ENCODE measurements around the gene PCDHGA4. TPM values are rescaled to one million over a fixed set of nuclear protein-coding genes. Genes with fewer than 3 reads are reported as not detected.

The PCDHGA4 gene
- total RNA-seq: 5.0 and 6.1 TPM in 2 replicates

DNA sequence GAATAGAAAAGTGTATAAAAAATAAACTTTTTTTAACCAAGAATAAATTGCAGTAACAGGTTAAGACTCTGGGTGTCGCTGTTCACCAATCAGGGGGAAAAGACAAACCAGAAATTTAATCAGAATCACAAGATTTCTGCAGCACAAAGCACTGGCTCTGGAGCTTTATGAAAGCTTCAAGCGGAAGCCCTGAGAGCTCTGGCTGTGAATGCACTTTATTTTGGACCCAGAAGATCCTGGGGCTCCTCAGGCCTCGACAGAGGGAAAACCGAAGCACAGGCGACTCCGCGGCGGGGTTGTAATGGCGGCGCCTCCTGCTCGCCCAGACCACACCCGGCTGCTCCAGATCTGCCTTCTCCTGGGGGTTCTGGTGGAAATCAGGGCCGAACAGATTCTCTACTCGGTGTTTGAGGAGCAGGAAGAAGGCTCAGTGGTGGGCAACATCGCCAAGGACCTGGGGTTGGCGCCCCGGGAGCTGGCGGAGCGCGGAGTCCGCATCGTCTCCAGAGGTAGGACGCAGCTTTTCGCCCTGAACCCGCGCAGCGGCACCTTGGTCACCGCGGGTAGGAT lies at the start of gene PCDHGA4:
TSS of gene PCDHGA4 (plus strand) at position 122 of the 570 bp plus-strand sequence. CDS start at position 209, 87 bp downstream.

DNA sequence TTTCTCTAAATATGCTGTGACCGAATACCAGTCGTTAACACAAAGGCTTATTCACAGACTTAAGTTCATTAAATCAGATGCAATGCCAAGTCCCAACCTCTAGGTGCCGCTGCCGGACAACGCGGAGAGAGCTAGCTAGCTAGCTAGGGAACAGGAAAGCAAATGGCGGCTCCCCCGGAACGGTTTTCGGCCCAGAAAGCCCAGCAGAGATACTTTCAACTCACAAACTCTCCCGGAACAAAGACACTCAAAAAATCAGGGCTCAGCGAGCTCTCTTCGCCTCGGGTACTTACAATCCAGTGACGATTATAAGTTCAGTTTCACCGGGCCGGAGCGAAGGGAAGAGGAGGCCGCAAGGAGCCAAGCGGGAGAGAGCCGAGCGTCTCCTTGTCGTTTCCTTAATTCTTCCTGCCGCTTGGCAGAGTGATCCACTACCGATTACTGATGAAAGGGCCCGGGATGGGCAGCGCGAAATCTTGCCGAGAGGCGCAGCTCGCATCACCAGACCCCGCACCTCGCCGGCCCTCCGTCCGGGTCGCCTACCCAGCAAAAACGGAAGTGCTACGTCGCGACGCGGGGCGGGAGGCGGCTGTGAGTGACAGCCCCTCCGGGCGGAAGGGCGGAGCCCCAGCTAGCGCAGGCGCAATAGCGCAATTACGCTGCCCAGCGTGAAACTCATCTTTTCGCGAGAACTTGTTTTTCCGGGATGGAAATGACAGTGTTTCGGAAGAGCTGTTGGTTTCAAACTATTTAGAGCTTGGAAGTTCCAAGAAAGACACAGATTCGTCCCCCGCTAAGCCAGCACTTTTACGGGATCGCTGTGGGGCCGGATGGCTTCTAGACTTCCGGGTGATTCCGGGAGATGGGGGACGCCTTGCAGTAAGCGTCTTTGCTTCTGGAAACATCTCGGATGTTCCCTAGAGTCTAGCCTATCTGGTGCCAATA lies 34.3 kb upstream of the PCDHGA4 start, which contains the start of gene TAF7:
TSS of gene TAF7 (minus strand) at position 560 of the 945 bp plus-strand sequence. CDS start 740 bp downstream, outside the sequence.

DNA sequence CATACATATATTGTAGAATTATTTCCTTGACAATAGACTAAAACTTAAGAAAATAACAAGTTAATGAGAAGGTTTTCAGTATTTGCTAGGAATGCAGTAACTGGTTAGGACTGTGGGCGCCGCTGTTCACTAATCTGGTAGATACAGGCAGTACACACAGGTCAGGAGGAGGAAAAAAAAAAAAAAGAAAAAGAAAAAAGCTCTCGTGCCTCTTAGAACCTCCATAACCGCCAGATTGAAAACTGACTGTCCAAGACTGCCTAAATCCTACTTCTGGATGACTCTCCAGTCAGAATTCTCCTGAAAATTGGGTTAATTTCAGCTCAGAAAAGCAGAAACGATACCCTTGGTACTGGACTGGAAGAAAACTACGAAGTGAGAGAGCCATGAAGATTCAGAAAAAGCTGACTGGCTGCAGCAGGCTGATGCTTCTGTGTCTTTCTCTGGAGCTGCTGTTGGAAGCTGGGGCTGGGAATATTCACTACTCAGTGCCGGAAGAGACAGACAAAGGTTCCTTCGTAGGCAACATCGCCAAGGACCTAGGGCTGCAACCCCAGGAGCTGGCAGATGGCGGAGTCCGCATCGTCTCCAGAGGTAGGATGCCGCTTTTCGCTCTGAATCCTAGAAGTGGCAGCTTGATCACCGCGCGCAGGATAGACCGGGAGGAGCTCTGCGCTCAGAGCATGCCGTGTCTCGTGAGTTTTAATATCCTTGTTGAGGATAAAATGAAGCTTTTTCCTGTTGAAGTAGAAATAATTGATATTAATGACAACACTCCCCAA lies 24.3 kb upstream of the PCDHGA4 start, which contains the start of gene PCDHGA1:
TSS of gene PCDHGA1 (plus strand) at position 216 of the 782 bp plus-strand sequence.

DNA sequence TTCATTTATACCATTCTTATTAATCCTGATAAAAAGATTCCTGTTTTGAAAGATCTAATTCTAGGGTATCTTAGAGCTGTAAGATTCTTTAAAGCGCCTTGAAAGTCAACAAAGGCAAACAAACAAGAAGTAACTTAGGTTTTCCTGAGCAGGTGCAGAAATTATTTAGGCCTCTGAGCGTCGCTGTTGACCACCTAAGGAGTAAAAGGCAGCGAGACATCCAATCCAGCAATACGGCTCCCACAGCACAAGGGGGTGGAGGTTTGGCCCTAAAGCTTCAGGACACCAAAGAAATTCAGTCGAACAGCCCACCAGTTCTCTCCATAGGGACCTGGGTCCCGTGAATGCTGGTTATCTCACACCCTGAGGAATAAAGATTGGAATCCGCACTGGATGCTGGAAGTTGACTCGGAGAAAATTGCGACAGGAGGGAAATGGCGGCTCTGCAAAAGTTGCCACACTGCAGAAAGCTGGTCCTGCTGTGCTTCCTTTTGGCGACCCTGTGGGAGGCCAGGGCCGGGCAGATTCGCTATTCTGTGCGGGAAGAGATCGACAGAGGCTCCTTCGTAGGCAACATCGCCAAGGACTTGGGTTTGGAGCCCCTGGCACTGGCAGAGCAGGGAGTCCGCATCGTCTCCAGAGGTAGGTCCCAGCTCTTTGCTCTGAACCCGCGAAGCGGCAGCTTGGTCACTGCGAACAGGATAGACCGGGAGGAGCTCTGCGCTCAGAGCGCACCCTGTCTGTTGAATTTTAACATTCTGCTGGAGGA lies 16.1 kb upstream of the PCDHGA4 start, which contains the start of gene PCDHGA2:
TSS of gene PCDHGA2 (plus strand) at position 223 of the 769 bp plus-strand sequence.

DNA sequence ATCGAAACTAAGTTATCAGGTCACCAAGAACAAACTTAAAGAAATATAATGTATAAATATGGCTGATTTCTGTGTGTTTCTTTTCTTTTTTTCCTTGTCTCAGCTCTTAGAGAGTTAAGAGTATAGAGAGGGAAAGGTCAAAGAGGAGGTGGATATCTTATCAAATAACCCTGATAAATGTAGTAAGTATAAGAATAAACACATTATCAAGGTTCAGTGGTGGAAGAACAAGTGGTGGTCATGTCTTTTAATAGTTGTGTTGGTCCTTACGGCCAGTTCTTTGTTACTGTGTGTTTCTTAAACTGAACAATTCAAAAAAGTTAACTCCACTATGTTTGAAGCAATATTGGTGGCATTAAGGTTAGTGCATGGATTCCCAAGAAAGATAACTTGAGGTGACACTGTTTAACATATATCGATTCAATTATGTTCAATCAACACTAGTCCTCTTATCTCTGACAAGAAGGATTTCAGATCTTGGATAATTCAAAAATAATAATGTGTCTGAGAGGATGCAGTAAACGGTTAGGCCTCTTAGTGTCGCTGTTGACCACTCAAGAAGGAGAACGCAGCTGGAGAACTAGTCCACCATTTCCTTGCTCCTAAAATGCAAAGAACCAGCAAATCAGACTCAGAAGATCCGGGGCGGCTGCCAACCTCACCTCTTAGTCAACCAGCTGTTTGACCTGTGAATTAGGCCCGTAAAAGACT lies 11.4 kb upstream of the PCDHGA4 start, which contains the start of gene PCDHGA3:
TSS of gene PCDHGA3 (plus strand) at position 588 of the 711 bp plus-strand sequence. CDS start 205 bp downstream, outside the sequence.

DNA sequence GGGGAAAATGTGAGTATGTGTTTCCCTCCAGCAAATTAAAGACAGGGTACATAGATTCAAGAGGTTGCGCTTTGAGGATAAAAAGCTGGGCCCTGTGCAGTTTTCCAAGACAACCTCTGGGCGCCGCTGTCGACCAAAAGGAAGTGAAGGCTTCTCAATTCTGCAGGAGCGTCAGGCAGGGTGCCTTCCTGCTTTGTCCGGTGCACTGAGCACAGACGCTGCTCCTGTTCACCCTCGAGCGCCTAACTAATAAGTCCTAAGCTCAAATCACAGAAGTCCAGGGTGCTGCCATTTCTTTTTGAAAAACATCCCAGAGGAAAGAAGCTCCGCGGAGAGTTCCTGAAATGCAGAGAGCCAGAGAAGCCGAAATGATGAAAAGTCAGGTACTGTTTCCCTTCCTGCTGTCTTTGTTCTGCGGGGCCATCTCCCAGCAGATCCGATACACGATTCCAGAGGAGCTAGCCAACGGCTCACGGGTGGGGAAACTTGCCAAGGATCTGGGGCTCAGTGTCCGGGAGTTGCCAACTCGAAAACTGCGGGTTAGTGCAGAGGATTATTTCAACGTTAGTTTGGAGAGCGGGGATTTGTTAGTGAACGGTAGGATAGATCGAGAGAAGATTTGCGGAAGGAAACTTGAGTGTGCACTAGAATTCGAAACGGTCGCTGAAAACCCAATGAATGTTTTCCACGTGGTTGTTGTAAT lies 4.8 kb upstream of the PCDHGA4 start, which contains the start of gene PCDHGB1:
TSS of gene PCDHGB1 (plus strand) at position 183 of the 703 bp plus-strand sequence. CDS start at position 345, 162 bp downstream.

DNA sequence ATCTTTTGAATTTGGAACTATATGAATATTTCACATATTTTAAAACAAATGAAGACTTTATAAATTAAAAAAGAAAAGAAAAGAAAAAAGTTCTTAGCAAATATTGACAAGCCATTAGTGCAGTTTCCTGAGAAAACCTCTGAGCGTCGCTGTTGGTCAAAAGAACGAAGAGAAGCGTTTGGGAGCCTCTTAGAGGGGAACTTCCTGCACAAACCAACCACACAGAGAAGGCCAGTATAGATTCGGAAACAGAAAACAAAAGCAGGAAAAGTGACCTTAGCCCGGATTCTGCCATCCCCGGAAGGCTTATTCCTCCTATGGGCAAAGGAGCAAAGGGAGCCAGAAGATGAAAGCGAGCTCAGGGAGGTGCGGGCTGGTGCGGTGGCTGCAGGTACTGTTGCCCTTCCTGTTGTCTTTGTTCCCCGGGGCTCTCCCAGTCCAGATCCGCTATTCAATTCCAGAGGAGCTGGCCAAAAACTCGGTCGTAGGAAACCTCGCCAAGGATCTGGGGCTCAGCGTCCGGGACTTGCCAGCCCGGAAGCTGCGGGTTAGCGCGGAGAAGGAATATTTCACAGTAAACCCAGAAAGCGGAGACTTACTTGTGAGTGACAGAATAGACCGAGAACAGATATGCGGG lies 5.1 kb downstream of the PCDHGA4 start, which contains the start of gene PCDHGB2:
TSS of gene PCDHGB2 (plus strand) at position 205 of the 637 bp plus-strand sequence. CDS start at position 347, 142 bp downstream.

DNA sequence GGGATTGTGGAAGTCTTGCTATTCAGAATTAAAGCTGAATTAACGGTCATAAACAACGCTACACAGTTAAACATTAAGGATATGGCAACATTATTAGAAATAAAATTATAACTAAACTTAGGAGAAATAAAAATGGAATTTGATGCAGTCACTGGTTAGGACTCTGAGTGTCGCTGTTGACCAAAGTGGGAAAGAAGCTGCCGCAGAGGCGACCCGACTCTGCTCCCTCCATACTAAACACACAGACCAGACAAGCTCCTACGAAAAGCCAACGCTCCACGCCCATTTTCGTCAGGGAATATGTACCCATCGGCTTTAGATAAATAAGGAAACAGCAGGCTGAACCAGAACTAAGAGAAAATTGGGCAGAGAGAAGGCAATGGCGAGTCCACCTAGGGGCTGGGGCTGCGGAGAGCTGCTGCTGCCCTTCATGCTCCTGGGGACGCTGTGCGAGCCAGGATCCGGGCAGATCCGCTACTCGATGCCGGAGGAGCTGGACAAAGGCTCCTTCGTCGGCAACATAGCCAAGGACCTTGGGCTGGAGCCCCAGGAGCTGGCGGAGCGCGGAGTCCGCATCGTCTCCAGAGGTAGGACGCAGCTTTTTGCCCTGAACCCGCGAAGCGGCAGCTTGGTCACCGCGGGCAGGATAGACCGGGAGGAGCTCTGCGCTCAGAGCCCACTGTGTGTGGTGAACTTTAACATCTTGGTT lies 9.3 kb downstream of the PCDHGA4 start, which contains the start of gene PCDHGA5:
TSS of gene PCDHGA5 (plus strand) at position 211 of the 709 bp plus-strand sequence. CDS start at position 380, 169 bp downstream.

DNA sequence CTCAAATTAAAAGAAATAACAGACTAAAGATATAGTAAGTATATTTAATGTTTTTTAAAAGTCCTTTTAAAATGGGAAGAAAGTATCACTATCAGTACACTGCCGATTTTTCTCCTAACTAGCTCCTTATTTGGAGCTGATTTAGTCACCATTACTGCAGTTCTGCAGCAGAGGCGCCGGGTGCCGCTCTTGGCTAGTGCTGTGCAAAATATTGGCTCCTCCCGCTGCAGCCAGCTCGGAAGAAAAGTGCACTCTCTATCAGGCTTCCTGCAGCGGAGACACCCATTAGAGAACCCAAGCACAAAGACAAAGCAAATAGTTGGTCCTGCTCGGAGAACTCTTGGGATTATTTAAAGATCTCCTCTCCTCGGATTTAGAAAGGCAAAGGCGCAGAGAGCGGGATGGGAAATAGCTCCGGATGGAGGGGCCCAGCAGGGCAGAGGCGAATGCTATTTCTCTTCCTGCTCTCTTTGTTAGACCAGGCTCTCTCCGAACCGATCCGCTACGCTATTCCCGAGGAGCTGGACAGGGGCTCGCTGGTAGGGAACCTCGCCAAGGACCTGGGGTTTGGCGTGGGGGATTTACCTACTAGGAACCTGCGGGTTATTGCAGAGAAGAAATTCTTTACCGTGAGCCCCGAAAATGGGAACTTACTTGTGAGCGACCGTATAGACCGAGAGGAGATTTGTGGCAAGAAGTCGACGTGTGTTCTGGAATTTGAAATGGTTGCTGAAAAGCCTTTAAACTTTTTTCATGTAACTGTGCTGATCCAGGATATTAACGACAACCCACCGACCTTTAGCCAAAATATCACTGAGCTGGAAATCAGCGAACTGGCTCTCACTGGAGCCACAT lies 15.4 kb downstream of the PCDHGA4 start, which contains the start of gene PCDHGB3:
TSS of gene PCDHGB3 (plus strand) at position 249 of the 855 bp plus-strand sequence. CDS start at position 402, 153 bp downstream.

DNA sequence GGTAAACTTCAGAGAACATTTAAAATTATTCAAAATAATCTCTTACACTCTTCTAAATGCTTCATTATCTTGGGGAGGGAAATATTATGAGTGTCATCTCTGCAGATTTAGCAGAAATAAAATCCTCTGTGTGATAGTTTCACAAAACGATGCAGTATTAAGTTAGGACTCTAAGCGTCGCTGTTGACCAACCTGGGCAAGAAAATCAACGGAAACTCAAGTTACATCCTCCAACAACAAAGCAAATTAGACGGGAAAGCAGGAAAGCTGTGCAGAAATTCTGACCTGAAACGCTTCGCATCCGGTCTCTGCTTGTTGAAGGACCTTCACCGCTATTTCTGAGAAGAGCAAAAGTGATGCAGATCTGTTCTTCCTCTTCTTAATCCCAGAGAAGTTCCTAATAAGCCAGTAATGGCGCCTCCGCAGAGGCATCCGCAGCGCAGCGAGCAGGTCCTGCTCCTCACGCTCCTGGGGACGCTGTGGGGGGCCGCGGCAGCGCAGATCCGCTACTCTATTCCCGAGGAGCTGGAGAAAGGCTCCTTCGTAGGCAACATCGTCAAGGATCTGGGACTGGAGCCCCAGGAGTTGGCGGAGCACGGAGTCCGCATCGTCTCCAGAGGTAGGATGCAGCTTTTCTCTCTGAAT lies 19.0 kb downstream of the PCDHGA4 start, which contains the start of gene PCDHGA6:
TSS of gene PCDHGA6 (plus strand) at position 219 of the 645 bp plus-strand sequence. CDS start at position 412, 193 bp downstream.

DNA sequence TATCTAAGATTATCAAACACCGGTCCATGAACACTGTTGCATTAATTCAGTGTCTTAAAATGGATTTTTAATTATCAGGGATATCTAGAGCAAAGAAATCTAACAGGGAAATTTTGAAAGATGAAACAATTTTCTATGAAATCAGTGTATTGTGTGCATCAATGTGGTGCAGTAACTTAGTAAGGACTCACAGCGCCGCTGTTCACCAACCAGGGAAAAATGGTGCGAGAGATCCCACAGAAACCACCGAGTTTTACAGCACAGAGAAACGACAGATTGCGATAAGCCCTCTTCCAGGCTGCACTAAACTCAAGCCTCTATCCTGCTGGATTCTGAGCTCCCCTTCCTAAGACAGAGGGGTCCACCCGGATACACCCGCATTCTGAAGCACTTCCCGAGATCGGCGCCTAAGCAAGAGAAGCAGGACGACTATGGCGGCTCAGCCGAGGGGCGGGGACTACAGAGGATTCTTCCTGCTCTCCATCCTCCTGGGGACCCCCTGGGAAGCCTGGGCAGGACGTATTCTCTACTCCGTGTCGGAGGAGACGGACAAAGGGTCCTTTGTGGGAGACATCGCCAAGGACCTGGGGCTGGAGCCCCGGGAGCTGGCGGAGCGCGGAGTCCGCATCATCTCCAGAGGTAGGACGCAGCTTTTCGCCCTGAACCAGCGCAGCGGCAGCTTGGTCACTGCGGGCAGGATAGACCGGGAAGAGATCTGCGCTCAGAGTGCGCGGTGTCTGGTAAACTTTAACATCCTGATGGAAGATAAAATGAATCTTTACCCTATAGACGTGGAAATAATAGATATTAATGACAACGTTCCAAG lies 27.9 kb downstream of the PCDHGA4 start, which contains the start of gene PCDHGA7:
TSS of gene PCDHGA7 (plus strand) at position 274 of the 826 bp plus-strand sequence. CDS start at position 432, 158 bp downstream.

DNA sequence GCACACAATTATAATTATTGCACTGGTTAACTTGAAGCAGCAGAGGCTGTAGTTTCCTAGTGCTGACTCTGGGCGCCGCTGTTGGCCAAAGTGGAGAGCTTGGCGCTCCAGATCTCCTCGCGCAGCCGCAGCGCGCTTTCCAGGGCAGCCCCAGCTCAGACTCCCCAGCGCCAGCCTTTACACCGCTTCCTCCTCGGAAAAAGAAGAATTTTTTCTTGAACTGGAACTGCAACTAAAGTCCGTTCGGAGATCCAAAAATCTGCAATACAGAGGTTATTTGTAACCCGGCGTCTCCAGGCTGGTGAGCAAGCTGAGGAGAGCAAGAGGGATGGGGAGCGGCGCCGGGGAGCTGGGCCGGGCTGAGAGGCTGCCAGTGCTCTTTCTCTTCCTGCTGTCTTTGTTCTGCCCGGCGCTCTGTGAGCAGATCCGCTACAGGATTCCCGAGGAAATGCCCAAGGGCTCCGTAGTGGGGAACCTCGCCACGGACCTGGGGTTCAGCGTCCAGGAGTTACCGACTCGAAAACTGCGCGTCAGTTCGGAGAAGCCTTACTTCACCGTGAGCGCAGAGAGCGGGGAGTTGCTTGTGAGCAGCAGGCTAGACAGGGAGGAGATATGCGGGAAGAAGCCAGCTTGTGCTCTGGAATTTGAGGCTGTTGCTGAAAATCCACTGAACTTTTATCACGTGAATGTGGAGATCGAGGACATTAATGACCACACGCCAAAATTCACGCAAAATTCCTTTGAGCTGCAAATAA lies 32.9 kb downstream of the PCDHGA4 start, which contains the start of gene PCDHGB4:
TSS of gene PCDHGB4 (plus strand) at position 142 of the 755 bp plus-strand sequence. CDS start at position 329, 187 bp downstream.

DNA sequence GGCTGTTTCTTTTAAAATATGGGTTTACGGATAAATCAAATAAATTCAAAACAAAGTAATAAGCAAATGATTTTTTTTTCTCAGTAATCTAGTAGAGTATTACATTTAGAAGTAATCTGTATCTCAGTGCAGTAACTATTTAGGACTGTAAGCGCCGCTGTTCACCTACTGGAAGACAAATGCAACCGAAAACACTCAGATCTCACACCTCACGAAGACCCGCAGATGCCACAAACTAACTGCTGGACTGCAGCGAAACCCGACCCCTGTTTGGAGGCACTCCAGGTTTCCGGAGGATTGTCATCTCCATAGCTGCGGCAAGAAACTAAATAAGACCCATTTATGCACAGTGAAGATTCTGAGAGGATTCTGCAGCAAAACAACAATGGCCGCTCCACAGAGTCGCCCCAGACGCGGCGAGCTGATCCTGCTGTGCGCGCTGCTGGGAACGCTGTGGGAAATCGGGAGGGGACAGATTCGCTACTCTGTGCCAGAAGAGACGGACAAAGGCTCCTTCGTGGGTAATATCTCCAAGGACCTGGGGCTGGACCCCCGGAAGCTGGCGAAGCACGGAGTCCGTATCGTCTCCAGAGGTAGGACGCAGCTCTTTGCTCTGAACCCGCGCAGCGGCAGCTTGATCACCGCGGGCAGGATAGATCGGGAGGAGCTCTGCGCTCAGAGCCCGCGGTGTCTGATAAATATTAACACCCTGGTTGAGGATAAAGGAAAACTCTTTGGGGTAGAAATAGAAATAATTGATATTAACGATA lies 37.8 kb downstream of the PCDHGA4 start, which contains the start of gene PCDHGA8:
TSS of gene PCDHGA8 (plus strand) at position 205 of the 770 bp plus-strand sequence. CDS start at position 386, 181 bp downstream.

